ENCODE data around the gene ERF.

The ERF gene

GRCh38 chr19:42242069-42242511 lies 12.8 kb downstream of the ERF start:
- no peak for DNase-seq (ENCODE audit: low read depth in 2 of 2)

GRCh38 chr19:42241279-42241678 lies 13.6 kb downstream of the ERF start:
- no peak for DNase-seq (ENCODE audit: low read depth in 2 of 2)

GRCh38 chr19:42239544-42240220 lies 15.2 kb downstream of the ERF start:
- no peak for DNase-seq (ENCODE audit: low read depth in 2 of 2)

- no peak for DNase-seq (ENCODE audit: low read depth in 2 of 2)
Measured at GRCh38 chr19:42235181-42235580, 19.7 kb downstream of the ERF start.

- DNase-seq (ENCODE audit: low read depth in 2 of 2): no peak
Measured at GRCh38 chr19:42234364-42234763, 20.6 kb downstream of the ERF start.

- DNase-seq (ENCODE audit: low read depth in 2 of 2): no peak
Measured at GRCh38 chr19:42233678-42234292, 21.1 kb downstream of the ERF start.

GRCh38 chr19:42233106-42233505 lies 21.8 kb downstream of the ERF start:
- DNase-seq (ENCODE audit: low read depth in 2 of 2): no peak

- no peak for DNase-seq (ENCODE audit: low read depth in 2 of 2)
Measured at GRCh38 chr19:42232435-42232834, 22.5 kb downstream of the ERF start.

GRCh38 chr19:42230571-42230970 lies 24.4 kb downstream of the ERF start:
- no peak for DNase-seq (ENCODE audit: low read depth in 2 of 2)

- DNase-seq (ENCODE audit: low read depth in 2 of 2): no peak
Measured at GRCh38 chr19:42229855-42230351, 25.0 kb downstream of the ERF start.

- no peak for DNase-seq (ENCODE audit: low read depth in 2 of 2)
Measured at GRCh38 chr19:42229301-42229854, 25.6 kb downstream of the ERF start.

GRCh38 chr19:42228641-42229040 lies 26.3 kb downstream of the ERF start:
- DNase-seq (ENCODE audit: low read depth in 2 of 2): no peak

- DNase-seq (ENCODE audit: low read depth in 2 of 2): no peak
Measured at GRCh38 chr19:42226886-42227285, 28.0 kb downstream of the ERF start.

GRCh38 chr19:42225718-42226292 lies 29.1 kb downstream of the ERF start:
- DNase-seq (ENCODE audit: low read depth in 2 of 2): no peak

- no peak for DNase-seq (ENCODE audit: low read depth in 2 of 2)
Measured at GRCh38 chr19:42224940-42225717, 29.8 kb downstream of the ERF start.

- no peak for DNase-seq (ENCODE audit: low read depth in 2 of 2)
Measured at GRCh38 chr19:42220751-42221097, 34.2 kb downstream of the ERF start.

- peak; percentile 93 to 94 for DNase-seq (ENCODE audit: low read depth in 2 of 2)
Measured at GRCh38 chr19:42219812-42220750, 34.8 kb downstream of the ERF start, which contains the start of gene ZNF526. Gene ZNF526 (plus strand): TSS chr19:42220312. CDS start chr19:42224404, 4,092 bp downstream.

- DNase-seq (ENCODE audit: low read depth in 2 of 2): peak; percentile 99 to 100
Measured at GRCh38 chr19:42217520-42218437, 37.1 kb downstream of the ERF start, which contains the start of gene DEDD2. Gene DEDD2 (minus strand): TSS chr19:42217677. CDS start chr19:42217007, 670 bp downstream.

All from stimulated activated CD8-positive, alpha-beta memory T cell treated with anti-CD3 and anti-CD28 coated beads, Interleukin-15, amount 100 ng/mL, for 4 hours (primary cell).